ENCODE data around the gene AGPAT2.

The AGPAT2 gene

GRCh38 chr9:136679431-136679941 lies 7.8 kb downstream of the AGPAT2 start:
- TF ChIP-seq FOXP2 (optimal IDR thresholded peaks at IDR 0.05; ENCODE audit: borderline replicate concordance, extremely low read depth, extremely low read length, insufficient read depth) (no peak), TAF1 (IDR thresholded peaks at IDR 0.05; ENCODE audit: borderline replicate concordance, insufficient read depth, low read length) (no peak), POLR2AphosphoS5 (IDR thresholded peaks at IDR 0.05; ENCODE audit: low read depth, low read length) (no peak), SIN3A (IDR thresholded peaks at IDR 0.05; ENCODE audit: borderline replicate concordance, insufficient read depth, low read length) (no peak), REST (IDR thresholded peaks at IDR 0.05; ENCODE audit: insufficient read depth in 1 of 2, low read depth in 2 of 2, low read length in 2 of 2) (no peak)

- TF ChIP-seq REST (IDR thresholded peaks at IDR 0.05; ENCODE audit: insufficient read depth in 1 of 2, low read depth in 2 of 2, low read length in 2 of 2) (no peak), SIN3A (IDR thresholded peaks at IDR 0.05; ENCODE audit: borderline replicate concordance, insufficient read depth, low read length) (no peak), POLR2AphosphoS5 (IDR thresholded peaks at IDR 0.05; ENCODE audit: low read depth, low read length) (no peak), TAF1 (IDR thresholded peaks at IDR 0.05; ENCODE audit: borderline replicate concordance, insufficient read depth, low read length) (no peak), FOXP2 (optimal IDR thresholded peaks at IDR 0.05; ENCODE audit: borderline replicate concordance, extremely low read depth, extremely low read length, insufficient read depth) (no peak)
Observed at GRCh38 chr9:136678624-136679023, 8.6 kb downstream of the AGPAT2 start.

GRCh38 chr9:136678034-136678433 lies 9.2 kb downstream of the AGPAT2 start:
- TF ChIP-seq TAF1 (IDR thresholded peaks at IDR 0.05; ENCODE audit: borderline replicate concordance, insufficient read depth, low read length): no peak
- no peak for TF ChIP-seq POLR2AphosphoS5 (IDR thresholded peaks at IDR 0.05; ENCODE audit: low read depth, low read length)
- no peak for TF ChIP-seq SIN3A (IDR thresholded peaks at IDR 0.05; ENCODE audit: borderline replicate concordance, insufficient read depth, low read length)
- no peak for TF ChIP-seq FOXP2 (optimal IDR thresholded peaks at IDR 0.05; ENCODE audit: borderline replicate concordance, extremely low read depth, extremely low read length, insufficient read depth)
- no peak for TF ChIP-seq REST (IDR thresholded peaks at IDR 0.05; ENCODE audit: insufficient read depth in 1 of 2, low read depth in 2 of 2, low read length in 2 of 2)

GRCh38 chr9:136676920-136677686 lies 10.2 kb downstream of the AGPAT2 start:
- no peak for TF ChIP-seq FOXP2 (optimal IDR thresholded peaks at IDR 0.05; ENCODE audit: borderline replicate concordance, extremely low read depth, extremely low read length, insufficient read depth)
- no peak for TF ChIP-seq REST (IDR thresholded peaks at IDR 0.05; ENCODE audit: insufficient read depth in 1 of 2, low read depth in 2 of 2, low read length in 2 of 2)
- no peak for TF ChIP-seq TAF1 (IDR thresholded peaks at IDR 0.05; ENCODE audit: borderline replicate concordance, insufficient read depth, low read length)
- TF ChIP-seq POLR2AphosphoS5 (IDR thresholded peaks at IDR 0.05; ENCODE audit: low read depth, low read length): no peak
- no peak for TF ChIP-seq SIN3A (IDR thresholded peaks at IDR 0.05; ENCODE audit: borderline replicate concordance, insufficient read depth, low read length)

Measured in PFSK-1 (cell line).